Measurements from ENCODE around the gene ITIH5.

GRCh38 chr10:7592627-7593026 lies 74.1 kb downstream of the ITIH5 start:
- no peak for TF ChIP-seq POLR2A (IDR thresholded peaks at IDR 0.05; ENCODE audit: low read depth)
- TF ChIP-seq, protein P1, sequence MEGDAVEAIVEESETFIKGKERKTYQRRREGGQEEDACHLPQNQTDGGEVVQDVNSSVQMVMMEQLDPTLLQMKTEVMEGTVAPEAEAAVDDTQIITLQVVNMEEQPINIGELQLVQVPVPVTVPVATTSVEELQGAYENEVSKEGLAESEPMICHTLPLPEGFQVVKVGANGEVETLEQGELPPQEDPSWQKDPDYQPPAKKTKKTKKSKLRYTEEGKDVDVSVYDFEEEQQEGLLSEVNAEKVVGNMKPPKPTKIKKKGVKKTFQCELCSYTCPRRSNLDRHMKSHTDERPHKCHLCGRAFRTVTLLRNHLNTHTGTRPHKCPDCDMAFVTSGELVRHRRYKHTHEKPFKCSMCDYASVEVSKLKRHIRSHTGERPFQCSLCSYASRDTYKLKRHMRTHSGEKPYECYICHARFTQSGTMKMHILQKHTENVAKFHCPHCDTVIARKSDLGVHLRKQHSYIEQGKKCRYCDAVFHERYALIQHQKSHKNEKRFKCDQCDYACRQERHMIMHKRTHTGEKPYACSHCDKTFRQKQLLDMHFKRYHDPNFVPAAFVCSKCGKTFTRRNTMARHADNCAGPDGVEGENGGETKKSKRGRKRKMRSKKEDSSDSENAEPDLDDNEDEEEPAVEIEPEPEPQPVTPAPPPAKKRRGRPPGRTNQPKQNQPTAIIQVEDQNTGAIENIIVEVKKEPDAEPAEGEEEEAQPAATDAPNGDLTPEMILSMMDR (IDR thresholded peaks at IDR 0.05) = no peak
